SK-N-SH (cell line): ENCODE measurements around the gene KRTAP19-2.

Experiments
- CTCF ChIP-seq: fragments of 200-600 bp; sonication (generic); IDR thresholded peaks from 2 replicates; pipeline ENCODE4 v1.6.1; 2017; ENCODE audit warnings: antibody characterized with exemption, mild to moderate bottlenecking, moderate library complexity
- POLR2AphosphoS5 ChIP-seq: IDR thresholded peaks from 2 replicates; pipeline ENCODE4 v1.6.1; 2012; ENCODE audit warnings: low read depth, low read length
- REST ChIP-seq: IDR thresholded peaks from 2 replicates; pipeline ENCODE4 v1.6.1; 2012; ENCODE audit warnings: mild to moderate bottlenecking, low read depth, low read length, moderate library complexity
- RXRA ChIP-seq: IDR thresholded peaks from 2 replicates; pipeline ENCODE4 v1.4.0; 2012; ENCODE audit warnings: low read depth, mild to moderate bottlenecking, borderline replicate concordance
- YY1 ChIP-seq: IDR thresholded peaks from 2 replicates; pipeline ENCODE4 v1.4.0; 2012; ENCODE audit warnings: low read depth, mild to moderate bottlenecking
- TF ChIP-seq, protein P1 (sequence below): fragments of 150-350 bp; IDR thresholded peaks from 2 replicates; pipeline ENCODE4 v1.6.1; 2017; ENCODE audit warnings: antibody characterized with exemption, low read length, low read depth, borderline replicate concordance

GRCh38 chr21:30448514-30448913, 38.7 kb downstream of the KRTAP19-2 start:
- no peak for TF ChIP-seq CTCF
- no peak for TF ChIP-seq RXRA
- no peak for TF ChIP-seq REST
- no peak for TF ChIP-seq YY1
- TF ChIP-seq, protein P1, sequence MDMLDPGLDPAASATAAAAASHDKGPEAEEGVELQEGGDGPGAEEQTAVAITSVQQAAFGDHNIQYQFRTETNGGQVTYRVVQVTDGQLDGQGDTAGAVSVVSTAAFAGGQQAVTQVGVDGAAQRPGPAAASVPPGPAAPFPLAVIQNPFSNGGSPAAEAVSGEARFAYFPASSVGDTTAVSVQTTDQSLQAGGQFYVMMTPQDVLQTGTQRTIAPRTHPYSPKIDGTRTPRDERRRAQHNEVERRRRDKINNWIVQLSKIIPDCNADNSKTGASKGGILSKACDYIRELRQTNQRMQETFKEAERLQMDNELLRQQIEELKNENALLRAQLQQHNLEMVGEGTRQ: no peak
- no peak for TF ChIP-seq POLR2AphosphoS5
